H9 (cell line): Measurements from ENCODE around the gene DLX5. TPM values are rescaled to one million over a fixed set of nuclear protein-coding genes. Genes with fewer than 3 reads are reported as not detected.

Experiments used
- DNase-seq: peaks from one replicate; pipeline ENCODE4 v3.0.0-alpha.2; 2017
- H2AFZ ChIP-seq: one replicate; pipeline ENCODE4 v1.6.1; 2013; ENCODE audit warnings: mild to moderate bottlenecking, low read length, control low read depth, moderate library complexity
- H2AK5ac ChIP-seq: 2 replicates; pipeline ENCODE4 v1.6.1; 2013; ENCODE audit warnings: low read length, control low read depth, mixed read lengths; ENCODE audit not compliant: insufficient read length
- H2BK120ac ChIP-seq: one replicate; pipeline ENCODE4 v1.6.1; 2013; ENCODE audit warnings: low read depth, mild to moderate bottlenecking, low read length, control low read depth, inconsistent platforms; ENCODE audit not compliant: poor library complexity, severe bottlenecking
- H2BK12ac ChIP-seq: 2 replicates; pipeline ENCODE4 v1.6.1; 2013; ENCODE audit warnings: low read length, control low read depth, mixed read lengths, low read depth; ENCODE audit not compliant: insufficient read length
- H2BK15ac ChIP-seq: 2 replicates; pipeline ENCODE4 v1.6.1; 2013; ENCODE audit warnings: low read depth, low read length, control low read depth
- H2BK20ac ChIP-seq: one replicate; pipeline ENCODE4 v1.6.1; 2013; ENCODE audit warnings: low read depth, mild to moderate bottlenecking, low read length, control low read depth, inconsistent platforms; ENCODE audit not compliant: poor library complexity, severe bottlenecking
- H2BK5ac ChIP-seq: 2 replicates; pipeline ENCODE4 v1.6.1; 2013; ENCODE audit warnings: low read length, control low read depth, mixed read lengths; ENCODE audit not compliant: insufficient read length
- H3K14ac ChIP-seq: 2 replicates; pipeline ENCODE4 v1.6.1; 2013; ENCODE audit warnings: low read length, control low read depth; ENCODE audit not compliant: insufficient read depth
- H3K18ac ChIP-seq: 2 replicates; pipeline ENCODE4 v1.6.1; 2013; ENCODE audit warnings: low read depth, mild to moderate bottlenecking, mixed read lengths, low read length, control low read depth; ENCODE audit not compliant: insufficient read length
- H3K23ac ChIP-seq: 2 replicates; pipeline ENCODE4 v1.6.1; 2013; ENCODE audit warnings: low read length, control low read depth, mixed read lengths, low read depth; ENCODE audit not compliant: insufficient read length
- H3K23me2 ChIP-seq: 2 replicates; pipeline ENCODE4 v1.6.1; 2013; ENCODE audit warnings: low read depth, mild to moderate bottlenecking, mixed read lengths, low read length, control low read depth; ENCODE audit not compliant: insufficient read length, poor library complexity, severe bottlenecking
- H3K27ac ChIP-seq: 2 replicates; pipeline ENCODE4 v1.5.1; 2013; ENCODE audit warnings: low read length, control low read depth, mixed read lengths, low read depth; ENCODE audit not compliant: insufficient read length
- H3K27me3 ChIP-seq: 2 replicates; pipeline ENCODE4 v1.6.1; 2013; ENCODE audit warnings: low read length, control low read depth, inconsistent platforms; ENCODE audit not compliant: insufficient read depth
- H3K4ac ChIP-seq: 2 replicates; pipeline ENCODE4 v1.6.1; 2013; ENCODE audit warnings: low read depth, mild to moderate bottlenecking, control low read depth, inconsistent platforms, low read length, moderate library complexity
- H3K4me1 ChIP-seq: 2 replicates; pipeline ENCODE4 v1.6.1; 2013; ENCODE audit warnings: low read length, control low read depth, inconsistent platforms; ENCODE audit not compliant: insufficient read depth
- H3K4me2 ChIP-seq: 2 replicates; pipeline ENCODE4 v1.6.1; 2013; ENCODE audit warnings: low read length, control low read depth, mixed read lengths; ENCODE audit not compliant: insufficient read length, insufficient read depth
- H3K56ac ChIP-seq: 2 replicates; pipeline ENCODE4 v1.6.1; 2013; ENCODE audit warnings: low read depth, mild to moderate bottlenecking, mixed read lengths, low read length, control low read depth; ENCODE audit not compliant: insufficient read length
- H3K79me1 ChIP-seq: 2 replicates; pipeline ENCODE4 v1.6.1; 2013; ENCODE audit warnings: low read depth, mild to moderate bottlenecking, moderate library complexity, low read length, control low read depth, inconsistent platforms; ENCODE audit not compliant: insufficient read depth, poor library complexity, severe bottlenecking
- H3K79me2 ChIP-seq: 2 replicates; pipeline ENCODE4 v1.6.1; 2013; ENCODE audit warnings: low read length, control low read depth, inconsistent platforms; ENCODE audit not compliant: insufficient read depth
- H3K9ac ChIP-seq: 2 replicates; pipeline ENCODE4 v1.6.1; 2013; ENCODE audit warnings: low read length, control low read depth, mixed read lengths; ENCODE audit not compliant: insufficient read length; ENCODE audit errors: extremely low read depth
- H3K9me3 ChIP-seq: one replicate; pipeline ENCODE4 v1.6.1; 2013; ENCODE audit warnings: low read depth, low read length, inconsistent platforms; ENCODE audit not compliant: control insufficient read depth
- H3T11ph ChIP-seq: one replicate; pipeline ENCODE4 v1.6.1; 2013; ENCODE audit warnings: mild to moderate bottlenecking, low read length, control low read depth, inconsistent platforms
- H4K20me1 ChIP-seq: one replicate; pipeline ENCODE4 v1.6.1; 2013; ENCODE audit not compliant: control insufficient read depth, insufficient read length, insufficient read depth
- H4K5ac ChIP-seq: 2 replicates; pipeline ENCODE4 v1.6.1; 2013; ENCODE audit warnings: low read depth, mild to moderate bottlenecking, mixed read lengths, low read length, control low read depth; ENCODE audit not compliant: insufficient read length
- H4K8ac ChIP-seq: replicated peaks from 2 replicates; pipeline ENCODE4 v1.6.1; 2013; ENCODE audit warnings: low read length, control low read depth, mixed read lengths, low read depth; ENCODE audit not compliant: insufficient read length
- H4K91ac ChIP-seq: 2 replicates; pipeline ENCODE4 v1.6.1; 2013; ENCODE audit warnings: low read depth, mild to moderate bottlenecking, moderate library complexity, mixed read lengths, low read length, control low read depth; ENCODE audit not compliant: insufficient read length
- H3K27ac Mint-ChIP-seq, 3 experiments: 2 replicates in 2 of 3; 3 replicates in 1 of 3; pipeline ENCODE4 v1.8.0; 2020 to 2021; ENCODE audit warnings: mixed read lengths in 3 of 3, mild to moderate bottlenecking in 1 of 3, moderate library complexity in 1 of 3
- H3K27me3 Mint-ChIP-seq: 2 replicates; pipeline ENCODE4 v1.8.0; 2021; ENCODE audit warnings: low read depth, mild to moderate bottlenecking, moderate library complexity, mixed read lengths
- H3K36me3 Mint-ChIP-seq, 3 experiments: 2 replicates in 2 of 3; 3 replicates in 1 of 3; pipeline ENCODE4 v1.8.0; 2020 to 2021; ENCODE audit warnings: low read depth in 3 of 3, mixed read lengths in 3 of 3; ENCODE audit not compliant: insufficient read depth in 1 of 3
- H3K4me1 Mint-ChIP-seq, 2 experiments: 2 replicates each; pipeline ENCODE4 v1.8.0; 2020; ENCODE audit warnings: mixed read lengths in 2 of 2
- H3K4me3 Mint-ChIP-seq, 2 experiments: 2 replicates in 1 of 2; 3 replicates in 1 of 2; pipeline ENCODE4 v1.8.0; 2020 to 2021; ENCODE audit warnings: mild to moderate bottlenecking in 2 of 2, mixed read lengths in 2 of 2, moderate library complexity in 1 of 2
- H3K9me3 Mint-ChIP-seq, 2 experiments: 2 replicates in 1 of 2; 3 replicates in 1 of 2; pipeline ENCODE4 v1.8.0; 2020; ENCODE audit warnings: mild to moderate bottlenecking in 2 of 2, mixed read lengths in 2 of 2, moderate library complexity in 1 of 2
- CTCF ChIP-seq: fragments of 200-600 bp; sonication (generic); conservative IDR thresholded peaks from 3 replicates; pipeline ENCODE4 v1.8.0; 2021; ENCODE audit warnings: antibody characterized with exemption, mild to moderate bottlenecking
- WGBS: extraction: QIAGEN DNeasy Blood & Tissue Kit; methylation state at CpG from one replicate; pipeline ENCODE4 v1.1.7; 2013; ENCODE audit warnings: missing lambda C conversion rate, low lambda C conversion rate, mixed read lengths; ENCODE audit not compliant: insufficient read length; ENCODE audit errors: extremely low coverage; 5-methylcytosine and 5-hydroxymethylcytosine counted together
- total RNA-seq: library from RNA; stranded (reverse); gene quantifications from 2 replicates; pipeline ENCODE4 v1.2.1, GENCODE V29; 2021

The DLX5 gene
- total RNA-seq, 1 experiment from 2014 or later, result 0.22 TPM

GRCh38 chr7:97043281-97043680 lies 18.6 kb upstream of the DLX5 start:
- H3K9ac ChIP-seq, result no peak overlapping the region

More at GRCh38 chr7:97043281-97043680, 18.6 kb upstream of the DLX5 start:
- no CpG with 5 or more reads among the region's 2 CpGs for WGBS
- no peaks in the 10 kb centered on the region for H4K20me1 ChIP-seq
- H2BK5ac ChIP-seq, result no peak overlapping the region
- H3K4ac ChIP-seq, result no peak overlapping the region
- H3K9me3 ChIP-seq, result no peaks in the 10 kb centered on the region
- no peaks in the 10 kb centered on the region for H3K79me1 ChIP-seq
- H3K14ac ChIP-seq, result no peak overlapping the region
- Mint-ChIP-seq H3K4me3 (no peak overlapping the region), H3K27ac (no peak overlapping the region), H3K27me3 (peaks cover 60% of the 10 kb centered on the region), H3K4me1 (no peaks in the 10 kb centered on the region), H3K36me3 (no peaks in the 10 kb centered on the region), H3K9me3 (no peaks in the 10 kb centered on the region; a peak in 1 of 5 replicates)
- H3T11ph ChIP-seq, result no peak overlapping the region
- no peak overlapping the region for H2BK120ac ChIP-seq
- no peak for TF ChIP-seq CTCF
- no peaks in the 10 kb centered on the region for H3K27me3 ChIP-seq
- no peak overlapping the region for H3K56ac ChIP-seq
- H4K5ac ChIP-seq, result no peak overlapping the region
- H2AK5ac ChIP-seq, result no peak overlapping the region
- H3K27ac ChIP-seq, result no peak overlapping the region
- H3K4me1 ChIP-seq, result no peaks in the 10 kb centered on the region
- no peaks in the 10 kb centered on the region for H3K23me2 ChIP-seq
- H3K18ac ChIP-seq, result no peak overlapping the region
- no peak overlapping the region for H2BK12ac ChIP-seq
- H3K79me2 ChIP-seq, result no peaks in the 10 kb centered on the region
- no peak for DNase-seq
- no peak overlapping the region for H4K8ac ChIP-seq
- H2AFZ ChIP-seq, result no peak overlapping the region
- H3K23ac ChIP-seq, result no peak overlapping the region
- H3K4me2 ChIP-seq, result no peak overlapping the region
- H4K91ac ChIP-seq, result no peak overlapping the region
- no peak overlapping the region for H2BK15ac ChIP-seq
- H2BK20ac ChIP-seq, result no peak overlapping the region
